Measurements from ENCODE around the gene FTCDNL1. TPM values are rescaled to one million over a fixed set of nuclear protein-coding genes. Genes with fewer than 3 reads are reported as not detected.

The FTCDNL1 gene
- total and polyA plus RNA-seq, 9 of the 15 experiments (the other 6 are each of a cell fraction or from before 2014, with no cell fraction given) = 0.13 to 0.58 (median 0.32) TPM

DNA sequence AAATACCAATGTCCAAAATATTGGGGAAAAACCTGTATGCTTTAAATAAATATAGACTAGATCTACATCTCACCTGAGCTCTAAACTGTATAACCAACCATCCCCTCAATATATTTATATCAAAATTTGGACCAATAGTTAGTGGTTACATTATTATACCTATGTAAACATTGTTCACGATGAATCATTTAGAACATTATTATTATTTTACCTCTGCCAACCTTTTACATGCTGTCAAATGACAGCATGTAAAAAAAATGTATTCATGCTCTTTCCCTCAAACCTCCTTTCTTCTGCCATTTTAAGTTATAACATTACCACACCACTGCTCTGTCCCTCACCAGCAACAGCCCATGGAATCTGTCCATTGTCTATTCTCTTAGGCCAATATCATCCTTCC is 9.6 kb downstream of the FTCDNL1 start:
- 0% methylated on average over 1 of the region's 1 CpG for whole genome bisulfite sequencing (ENCODE audit: insufficient coverage, low coverage, missing lambda C conversion rate)
- no peak for FAIRE-seq
- Histone ChIP-seq H3K4me3 (no peak overlapping the region), H3K27me3 (ENCODE audit: control insufficient read depth in 2 of 2, insufficient read depth in 2 of 2, low read length in 2 of 2) (no peaks in the 10 kb centered on the region; a peak in 2 of 5 replicates), H2AFZ (ENCODE audit: low read depth, low read length) (no peak overlapping the region), H3K27ac (ENCODE audit: extremely low read depth, low read depth, low read length) (no peak overlapping the region), H3K9ac (ENCODE audit: insufficient read depth in 1 of 2, low read depth in 2 of 2, low read length in 2 of 2) (no peak overlapping the region), H3K9me1 (ENCODE audit: control insufficient read depth, insufficient read depth, low read length) (no peaks in the 10 kb centered on the region), H3K4me1 (replicated peaks in 1 of 2; ENCODE audit: control insufficient read depth in 2 of 2, insufficient read depth in 2 of 2, low read length in 2 of 2) (no peaks in the 10 kb centered on the region), H4K20me1 (replicated peaks; ENCODE audit: control insufficient read depth, insufficient read depth, low read length) (no peaks in the 10 kb centered on the region), H3K79me2 (ENCODE audit: control insufficient read depth, insufficient read depth, low read length) (no peaks in the 10 kb centered on the region), H3K4me2 (ENCODE audit: insufficient read depth, low read length) (no peak overlapping the region), H3K36me3 (ENCODE audit: control insufficient read depth, insufficient read depth, low read length) (no peaks in the 10 kb centered on the region), H3K9me3 (replicated peaks; ENCODE audit: control insufficient read depth, insufficient read depth, low read depth, low read length) (no peaks in the 10 kb centered on the region)
- in situ Hi-C loops (cut with MboI) = no loop called here
- BruUV-seq (replicated peaks) = no TSS peak
- no peak for ATAC-seq
- intact Hi-C loops (cut with micrococcal nuclease) = no loop called here
- ChIA-PET POLR2A (no interaction called here), CTCF (ENCODE audit: low intra/inter-chr PET ratio) (no interaction called here)
- no peak for DNase-seq (ENCODE audit: extremely low read depth in 1 of 4, low spot score in 3 of 4)
- no peak for TF ChIP-seq PATZ1 (CRISPR knock-in tag; IDR thresholded peaks at IDR 0.05; ENCODE audit: borderline replicate concordance)
- TF ChIP-seq TAF1 (IDR thresholded peaks at IDR 0.05; ENCODE audit: control insufficient read depth, extremely low read depth, insufficient read depth, low read length, severe bottlenecking) = no peak
- no peak for TF ChIP-seq IRF1 (CRISPR knock-in tag; IDR thresholded peaks at IDR 0.05; ENCODE audit: borderline replicate concordance)
- TF ChIP-seq, protein P1, sequence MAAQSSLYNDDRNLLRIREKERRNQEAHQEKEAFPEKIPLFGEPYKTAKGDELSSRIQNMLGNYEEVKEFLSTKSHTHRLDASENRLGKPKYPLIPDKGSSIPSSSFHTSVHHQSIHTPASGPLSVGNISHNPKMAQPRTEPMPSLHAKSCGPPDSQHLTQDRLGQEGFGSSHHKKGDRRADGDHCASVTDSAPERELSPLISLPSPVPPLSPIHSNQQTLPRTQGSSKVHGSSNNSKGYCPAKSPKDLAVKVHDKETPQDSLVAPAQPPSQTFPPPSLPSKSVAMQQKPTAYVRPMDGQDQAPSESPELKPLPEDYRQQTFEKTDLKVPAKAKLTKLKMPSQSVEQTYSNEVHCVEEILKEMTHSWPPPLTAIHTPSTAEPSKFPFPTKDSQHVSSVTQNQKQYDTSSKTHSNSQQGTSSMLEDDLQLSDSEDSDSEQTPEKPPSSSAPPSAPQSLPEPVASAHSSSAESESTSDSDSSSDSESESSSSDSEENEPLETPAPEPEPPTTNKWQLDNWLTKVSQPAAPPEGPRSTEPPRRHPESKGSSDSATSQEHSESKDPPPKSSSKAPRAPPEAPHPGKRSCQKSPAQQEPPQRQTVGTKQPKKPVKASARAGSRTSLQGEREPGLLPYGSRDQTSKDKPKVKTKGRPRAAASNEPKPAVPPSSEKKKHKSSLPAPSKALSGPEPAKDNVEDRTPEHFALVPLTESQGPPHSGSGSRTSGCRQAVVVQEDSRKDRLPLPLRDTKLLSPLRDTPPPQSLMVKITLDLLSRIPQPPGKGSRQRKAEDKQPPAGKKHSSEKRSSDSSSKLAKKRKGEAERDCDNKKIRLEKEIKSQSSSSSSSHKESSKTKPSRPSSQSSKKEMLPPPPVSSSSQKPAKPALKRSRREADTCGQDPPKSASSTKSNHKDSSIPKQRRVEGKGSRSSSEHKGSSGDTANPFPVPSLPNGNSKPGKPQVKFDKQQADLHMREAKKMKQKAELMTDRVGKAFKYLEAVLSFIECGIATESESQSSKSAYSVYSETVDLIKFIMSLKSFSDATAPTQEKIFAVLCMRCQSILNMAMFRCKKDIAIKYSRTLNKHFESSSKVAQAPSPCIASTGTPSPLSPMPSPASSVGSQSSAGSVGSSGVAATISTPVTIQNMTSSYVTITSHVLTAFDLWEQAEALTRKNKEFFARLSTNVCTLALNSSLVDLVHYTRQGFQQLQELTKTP (IDR thresholded peaks at IDR 0.05; ENCODE audit: low read depth in 1 of 2, partially characterized antibody in 2 of 2) = no peak
- no peak for TF ChIP-seq COPS2 (conservative IDR thresholded peaks at IDR 0.05)
- TF ChIP-seq ZNF644 (tag; IDR thresholded peaks at IDR 0.05; ENCODE audit: low read depth) = no peak
- TF ChIP-seq EHMT2 (IDR thresholded peaks at IDR 0.05) = no peak
- TF ChIP-seq NELFE (IDR thresholded peaks at IDR 0.05; ENCODE audit: insufficient read depth, insufficient read length) = no peak
- no peak for TF ChIP-seq RAD51 (IDR thresholded peaks at IDR 0.05; ENCODE audit: borderline replicate concordance, low read depth)
- TF ChIP-seq SAFB (IDR thresholded peaks at IDR 0.05; ENCODE audit: borderline replicate concordance, low read depth, low read length) = no peak
- TF ChIP-seq TCF15 (CRISPR knock-in tag; IDR thresholded peaks at IDR 0.05) = no peak
- TF ChIP-seq KLF6 (CRISPR knock-in tag; IDR thresholded peaks at IDR 0.05; ENCODE audit: borderline replicate concordance) = no peak
- TF ChIP-seq, protein P2, sequence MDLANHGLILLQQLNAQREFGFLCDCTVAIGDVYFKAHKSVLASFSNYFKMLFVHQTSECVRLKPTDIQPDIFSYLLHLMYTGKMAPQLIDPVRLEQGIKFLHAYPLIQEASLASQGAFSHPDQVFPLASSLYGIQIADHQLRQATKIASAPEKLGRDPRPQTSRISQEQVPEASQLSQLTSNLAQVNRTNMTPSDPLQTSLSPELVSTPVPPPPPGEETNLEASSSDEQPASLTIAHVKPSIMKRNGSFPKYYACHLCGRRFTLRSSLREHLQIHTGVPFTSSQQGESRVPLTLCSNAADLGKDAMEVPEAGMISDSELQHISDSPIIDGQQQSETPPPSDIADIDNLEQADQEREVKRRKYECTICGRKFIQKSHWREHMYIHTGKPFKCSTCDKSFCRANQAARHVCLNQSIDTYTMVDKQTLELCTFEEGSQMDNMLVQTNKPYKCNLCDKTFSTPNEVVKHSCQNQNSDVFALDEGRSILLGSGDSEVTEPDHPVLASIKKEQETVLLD (IDR thresholded peaks at IDR 0.05) = no peak
- no peak for TF ChIP-seq STAT5B (CRISPR knock-in tag; IDR thresholded peaks at IDR 0.05)

All from K562 (cell line).